MM.1S (cell line): ENCODE results near the gene CBX6.

Experiments used
- EZH2 ChIP-seq: fragments of 300-600 bp; sonication (generic); optimal IDR thresholded peaks from 2 replicates; pipeline ENCODE3; 2017; ENCODE audit warnings: low read depth, mild to moderate bottlenecking, antibody characterized with exemption, low read length, mixed read lengths
- EZH2phosphoT487 ChIP-seq: fragments of 300-600 bp; sonication (generic); IDR thresholded peaks from 2 replicates; pipeline ENCODE4 v1.6.1; 2018; ENCODE audit warnings: antibody characterized with exemption, low read length
- TF ChIP-seq, protein P1 (sequence below): fragments of 300-600 bp; sonication (generic); IDR thresholded peaks from 2 replicates; pipeline ENCODE4 v1.5.1; 2016; ENCODE audit warnings: antibody characterized with exemption, low read length, mixed read lengths

DNA sequence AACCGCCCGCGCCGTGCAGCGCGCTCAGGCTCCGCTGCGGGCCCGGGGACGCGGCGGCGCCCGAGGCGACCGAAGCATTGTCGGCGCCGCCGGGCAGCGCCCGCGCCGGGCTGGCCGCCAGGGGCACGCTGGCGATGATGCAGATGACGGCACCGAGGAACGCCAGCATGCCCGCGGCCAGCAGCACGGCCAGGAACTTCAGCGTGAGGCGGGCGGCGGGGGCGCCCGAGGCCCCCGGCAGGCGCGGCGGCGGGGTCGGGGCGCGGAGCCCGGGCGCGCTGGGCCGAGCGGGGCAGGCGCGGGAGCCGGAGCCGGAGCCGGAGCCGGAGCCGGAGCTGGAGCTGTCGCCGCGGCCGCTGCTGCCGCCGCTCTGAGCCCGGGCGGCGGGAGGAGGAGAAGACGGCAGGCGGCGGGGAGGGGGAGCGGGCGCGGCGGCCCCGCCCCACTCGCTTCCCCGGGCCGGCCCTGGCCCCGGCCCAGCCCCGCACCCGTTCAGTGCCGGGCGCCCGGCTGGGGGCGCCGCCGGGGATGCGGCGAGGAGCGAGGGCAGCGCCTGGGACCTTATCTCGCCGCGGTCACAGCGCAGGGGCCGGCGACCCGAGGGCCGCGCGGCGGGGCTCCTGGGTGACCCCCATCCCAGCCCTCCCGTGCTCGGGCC, 28.2 kb downstream of the CBX6 start, which contains the start of gene NPTXR:
- TF ChIP-seq, protein P1, sequence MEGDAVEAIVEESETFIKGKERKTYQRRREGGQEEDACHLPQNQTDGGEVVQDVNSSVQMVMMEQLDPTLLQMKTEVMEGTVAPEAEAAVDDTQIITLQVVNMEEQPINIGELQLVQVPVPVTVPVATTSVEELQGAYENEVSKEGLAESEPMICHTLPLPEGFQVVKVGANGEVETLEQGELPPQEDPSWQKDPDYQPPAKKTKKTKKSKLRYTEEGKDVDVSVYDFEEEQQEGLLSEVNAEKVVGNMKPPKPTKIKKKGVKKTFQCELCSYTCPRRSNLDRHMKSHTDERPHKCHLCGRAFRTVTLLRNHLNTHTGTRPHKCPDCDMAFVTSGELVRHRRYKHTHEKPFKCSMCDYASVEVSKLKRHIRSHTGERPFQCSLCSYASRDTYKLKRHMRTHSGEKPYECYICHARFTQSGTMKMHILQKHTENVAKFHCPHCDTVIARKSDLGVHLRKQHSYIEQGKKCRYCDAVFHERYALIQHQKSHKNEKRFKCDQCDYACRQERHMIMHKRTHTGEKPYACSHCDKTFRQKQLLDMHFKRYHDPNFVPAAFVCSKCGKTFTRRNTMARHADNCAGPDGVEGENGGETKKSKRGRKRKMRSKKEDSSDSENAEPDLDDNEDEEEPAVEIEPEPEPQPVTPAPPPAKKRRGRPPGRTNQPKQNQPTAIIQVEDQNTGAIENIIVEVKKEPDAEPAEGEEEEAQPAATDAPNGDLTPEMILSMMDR, result no peak
- TF ChIP-seq EZH2, result no peak
- no peak for TF ChIP-seq EZH2phosphoT487
